ENCODE data around the gene WWP2. TPM values are rescaled to one million over a fixed set of nuclear protein-coding genes. Genes with fewer than 3 reads are reported as not detected.

The WWP2 gene
- total RNA-seq, 1 experiment from 2014 or later = 40.2 TPM

DNA sequence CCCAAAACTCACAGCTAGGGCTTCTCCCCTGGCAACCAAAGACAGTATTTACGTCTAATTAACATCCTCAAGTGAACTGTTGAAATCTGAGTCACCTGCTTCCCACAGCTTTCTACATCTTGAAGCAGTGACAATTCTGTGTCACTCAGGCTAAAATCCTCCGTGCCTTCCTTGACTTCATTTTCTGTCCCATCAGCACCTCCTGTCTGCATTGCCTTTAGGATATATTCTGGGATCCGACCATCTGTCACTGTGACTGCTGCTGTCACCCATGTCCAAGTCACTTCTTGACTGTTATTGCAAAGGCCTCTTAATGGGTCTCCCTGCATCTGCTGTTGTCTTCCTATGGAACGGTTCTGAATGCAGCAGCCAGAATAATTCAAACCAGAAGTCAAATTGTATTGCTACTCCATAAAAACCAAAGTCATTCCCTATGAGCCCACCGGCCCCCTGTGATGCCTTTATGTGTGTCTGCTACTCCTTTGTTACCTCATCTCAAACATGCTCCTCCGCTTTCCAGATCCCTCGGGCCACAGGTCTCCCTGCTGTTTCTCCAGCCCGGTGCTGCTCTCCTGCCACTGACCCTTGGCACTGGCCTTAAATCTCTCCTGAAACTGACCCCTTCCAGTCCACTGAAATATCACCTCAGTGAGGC is 56.9 kb downstream of the WWP2 start:
- Histone ChIP-seq H3T11ph (ENCODE audit: low read length) (no peak overlapping the region), H2AFZ (ENCODE audit: low read length) (no peak overlapping the region), H2BK12ac (ENCODE audit: insufficient read length, low read depth, low read length) (no peak overlapping the region), H3K79me2 (ENCODE audit: insufficient read depth, low read length) (no peaks in the 10 kb centered on the region), H3K9me3 (ENCODE audit: control insufficient read depth, low read depth, low read length) (no peaks in the 10 kb centered on the region), H4K20me1 (ENCODE audit: control insufficient read depth, insufficient read depth, insufficient read length) (no peaks in the 10 kb centered on the region), H2BK15ac (ENCODE audit: low read depth, low read length) (no peak overlapping the region), H3K9ac (ENCODE audit: extremely low read depth, insufficient read length, low read length) (no peak overlapping the region), H3K23me2 (ENCODE audit: insufficient read length, low read depth, low read length, poor library complexity, severe bottlenecking) (no peaks in the 10 kb centered on the region), H3K79me1 (ENCODE audit: insufficient read depth, low read depth, low read length, poor library complexity, severe bottlenecking) (no peaks in the 10 kb centered on the region), H3K14ac (ENCODE audit: insufficient read depth, low read length) (no peak overlapping the region), H3K27ac (ENCODE audit: insufficient read length, low read depth, low read length) (no peak overlapping the region), H2BK20ac (ENCODE audit: low read depth, low read length, poor library complexity, severe bottlenecking) (no peak overlapping the region), H3K18ac (ENCODE audit: insufficient read length, low read depth, low read length) (no peak overlapping the region), H3K23ac (ENCODE audit: insufficient read length, low read depth, low read length) (no peak overlapping the region), H3K4me1 (ENCODE audit: insufficient read depth, low read length) (peaks cover 2% of the 10 kb centered on the region; the same call in 1 of the 2 replicates), H3K4ac (ENCODE audit: low read depth, low read length) (no peak overlapping the region), H2AK5ac (ENCODE audit: insufficient read length, low read length) (no peak overlapping the region), H4K5ac (ENCODE audit: insufficient read length, low read depth, low read length) (no peak overlapping the region), H2BK5ac (ENCODE audit: insufficient read length, low read length) (no peak overlapping the region), H3K4me2 (ENCODE audit: insufficient read depth, insufficient read length, low read length) (no peak overlapping the region), H2BK120ac (ENCODE audit: low read depth, low read length, poor library complexity, severe bottlenecking) (no peak overlapping the region), H3K56ac (ENCODE audit: insufficient read length, low read depth, low read length) (no peak overlapping the region), H3K27me3 (ENCODE audit: insufficient read depth, low read length) (no peaks in the 10 kb centered on the region), H4K8ac (replicated peaks; ENCODE audit: insufficient read length, low read depth, low read length) (no peak overlapping the region), H4K91ac (ENCODE audit: insufficient read length, low read depth, low read length) (no peak overlapping the region)
- H3K36me3 Mint-ChIP-seq (ENCODE audit: insufficient read depth in 1 of 3, low read depth in 3 of 3) = peaks cover 8 to 13% (median 12%) of the 10 kb centered on the region in 3 experiments; a peak in 6 of 7 replicates
- TF ChIP-seq, protein P1, sequence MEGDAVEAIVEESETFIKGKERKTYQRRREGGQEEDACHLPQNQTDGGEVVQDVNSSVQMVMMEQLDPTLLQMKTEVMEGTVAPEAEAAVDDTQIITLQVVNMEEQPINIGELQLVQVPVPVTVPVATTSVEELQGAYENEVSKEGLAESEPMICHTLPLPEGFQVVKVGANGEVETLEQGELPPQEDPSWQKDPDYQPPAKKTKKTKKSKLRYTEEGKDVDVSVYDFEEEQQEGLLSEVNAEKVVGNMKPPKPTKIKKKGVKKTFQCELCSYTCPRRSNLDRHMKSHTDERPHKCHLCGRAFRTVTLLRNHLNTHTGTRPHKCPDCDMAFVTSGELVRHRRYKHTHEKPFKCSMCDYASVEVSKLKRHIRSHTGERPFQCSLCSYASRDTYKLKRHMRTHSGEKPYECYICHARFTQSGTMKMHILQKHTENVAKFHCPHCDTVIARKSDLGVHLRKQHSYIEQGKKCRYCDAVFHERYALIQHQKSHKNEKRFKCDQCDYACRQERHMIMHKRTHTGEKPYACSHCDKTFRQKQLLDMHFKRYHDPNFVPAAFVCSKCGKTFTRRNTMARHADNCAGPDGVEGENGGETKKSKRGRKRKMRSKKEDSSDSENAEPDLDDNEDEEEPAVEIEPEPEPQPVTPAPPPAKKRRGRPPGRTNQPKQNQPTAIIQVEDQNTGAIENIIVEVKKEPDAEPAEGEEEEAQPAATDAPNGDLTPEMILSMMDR (conservative IDR thresholded peaks at IDR 0.05) = no peak
- H3K27ac Mint-ChIP-seq = peak overlapping the region; percentile 42 to 86 (median 71); a peak in 6 of 7 replicates
- H3K4me3 Mint-ChIP-seq = no peak overlapping the region
- no peak for DNase-seq
- H3K9me3 Mint-ChIP-seq = peaks cover 0 to 2% of the 10 kb centered on the region in 2 experiments; a peak in 2 of 5 replicates
- H3K27me3 Mint-ChIP-seq (ENCODE audit: low read depth) = no peaks in the 10 kb centered on the region
- no CpG with 5 or more reads among the region's 8 CpGs for WGBS (ENCODE audit: extremely low coverage, insufficient read length, low lambda C conversion rate)
- H3K4me1 Mint-ChIP-seq = peaks cover 15 to 19% of the 10 kb centered on the region in 2 experiments

All from H9 (cell line).